RWPE1 (cell line): Measurements from ENCODE around the gene OARD1.

Experiments
- CTCF ChIA-PET: fragments of 350-600 bp; sonication (Branson Sonifier 250); formaldehyde crosslinking; extraction: SDS; loops from one replicate; lab custom pipeline; 2021; lab: Yijun Ruan, JAX
- POLR2A ChIA-PET: fragments of 400-600 bp; formaldehyde crosslinking; extraction: SDS; loops from one replicate; lab custom pipeline; 2020; ENCODE audit warnings: antibody characterized with exemption; ENCODE audit not compliant: low non-redundant PET; lab: Yijun Ruan, JAX
- DNase-seq: peaks from one replicate; pipeline ENCODE4 v3.0.0; 2012; ENCODE audit warnings: low spot score
- H3K27ac ChIP-seq: fragments of 450-650 bp; 2 replicates; pipeline ENCODE4 v1.5.1; 2017
- CTCF ChIP-seq: fragments of 450-650 bp; conservative IDR thresholded peaks from 2 replicates; pipeline ENCODE4 v1.5.1; 2017; ENCODE audit warnings: low read depth, mild to moderate bottlenecking

OARD1 gene

GRCh38 chr6:41054511-41054910, 17.6 kb downstream of the OARD1 start:
- DNase-seq, result no peak
- H3K27ac ChIP-seq, result no peak overlapping the region
- POLR2A ChIA-PET, result no interaction called here
- CTCF ChIA-PET, result no interaction called here
- TF ChIP-seq CTCF, result no peak

GRCh38 chr6:41053041-41053440, 19.1 kb downstream of the OARD1 start, which contains the start of gene APOBEC2:
APOBEC2 (plus strand) TSS chr6:41053202; CDS start chr6:41053348, 146 bp downstream.
- no peak for TF ChIP-seq CTCF
- DNase-seq, result no peak
- CTCF ChIA-PET, result no interaction called here

GRCh38 chr6:41051873-41052272, 20.3 kb downstream of the OARD1 start:
- no peak for TF ChIP-seq CTCF
- H3K27ac ChIP-seq, result no peak overlapping the region
- CTCF ChIA-PET, result no interaction called here
- no peak for DNase-seq
- POLR2A ChIA-PET, result no interaction called here

More at GRCh38 chr6:41053041-41053440, 19.1 kb downstream of the OARD1 start, which contains the start of gene APOBEC2:
- H3K27ac ChIP-seq, result no peak within 1 kb of the TSS
- POLR2A ChIA-PET, result no interaction called here

- DNase-seq, result no peak
- H3K27ac ChIP-seq, result no peak overlapping the region
- no peak for TF ChIP-seq CTCF
- CTCF ChIA-PET, result interaction anchor here (1.0 kb wide), 1 partner anchor 22 kb away, joined by 4 read pairs; no protein-coding TSS in a partner anchor
- POLR2A ChIA-PET, result no interaction called here
These were observed 21.6 kb downstream of the OARD1 start for GRCh38 chr6:41050536-41050935.

GRCh38 chr6:41049955-41050354, 22.2 kb downstream of the OARD1 start:
- POLR2A ChIA-PET, result no interaction called here
- CTCF ChIA-PET, result interaction anchor here (1.0 kb wide), 1 partner anchor 22 kb away, joined by 4 read pairs; no protein-coding TSS in a partner anchor
- H3K27ac ChIP-seq, result no peak overlapping the region
- no peak for DNase-seq
- no peak for TF ChIP-seq CTCF

- H3K27ac ChIP-seq, result no peak overlapping the region
- ChIA-PET CTCF (interaction anchor here (0.6 to 1.4 kb wide), 6 partner anchors 9 to 155 kb away, joined by 3 to 4 read pairs (median 4); partner anchors contain the start of gene UNC5CL), POLR2A (no interaction called here)
- no peak for DNase-seq
- no peak for TF ChIP-seq CTCF
These were observed 22.6 kb downstream of the OARD1 start for GRCh38 chr6:41049521-41049920.
